HL-60 (cell line): ENCODE results near the gene COL6A3.

Source experiments
- DNase-seq, 2 experiments: peaks; one replicate each; pipeline ENCODE4 v3.0.0-alpha.2; 2010 to 2020; ENCODE audit warnings: low read depth in 1 of 2, low spot score in 1 of 2
- H3K27ac ChIP-seq: fragments of 250-450 bp; sonication (Bioruptor Pico); replicated peaks from 2 replicates; pipeline ENCODE4 v1.5.1; 2020; ENCODE audit warnings: mild to moderate bottlenecking, moderate library complexity
- H3K27me3 ChIP-seq: fragments of 250-450 bp; sonication (Bioruptor Pico); 2 replicates; pipeline ENCODE4 v1.5.1; 2021; ENCODE audit warnings: mild to moderate bottlenecking, moderate library complexity; ENCODE audit not compliant: insufficient read depth, poor library complexity, severe bottlenecking
- H3K4me3 ChIP-seq: replicated peaks from 2 replicates; pipeline ENCODE4 v1.5.1; 2011; ENCODE audit warnings: mild to moderate bottlenecking, control low read depth, low read length; ENCODE audit not compliant: insufficient read depth
- GABPA ChIP-seq: IDR thresholded peaks from 2 replicates; pipeline ENCODE4 v1.6.1; 2012; ENCODE audit warnings: low read depth
- POLR2AphosphoS5 ChIP-seq: IDR thresholded peaks from 2 replicates; pipeline ENCODE4 v1.6.1; 2012; ENCODE audit warnings: low read depth
- SPI1 ChIP-seq: IDR thresholded peaks from 2 replicates; pipeline ENCODE4 v1.6.1; 2012; ENCODE audit warnings: low read depth, mild to moderate bottlenecking, borderline replicate concordance
- TF ChIP-seq, protein P1 (sequence below): IDR thresholded peaks from one replicate; pipeline ENCODE4 v1.5.1; 2011; ENCODE audit warnings: low read length, control low read depth, inconsistent platforms; ENCODE audit not compliant: insufficient read depth
- TF ChIP-seq, protein P2 (sequence below): IDR thresholded peaks from 2 replicates; pipeline ENCODE4 v1.6.1; 2012; ENCODE audit warnings: low read depth; ENCODE audit not compliant: insufficient replicate concordance

COL6A3 gene

DNA sequence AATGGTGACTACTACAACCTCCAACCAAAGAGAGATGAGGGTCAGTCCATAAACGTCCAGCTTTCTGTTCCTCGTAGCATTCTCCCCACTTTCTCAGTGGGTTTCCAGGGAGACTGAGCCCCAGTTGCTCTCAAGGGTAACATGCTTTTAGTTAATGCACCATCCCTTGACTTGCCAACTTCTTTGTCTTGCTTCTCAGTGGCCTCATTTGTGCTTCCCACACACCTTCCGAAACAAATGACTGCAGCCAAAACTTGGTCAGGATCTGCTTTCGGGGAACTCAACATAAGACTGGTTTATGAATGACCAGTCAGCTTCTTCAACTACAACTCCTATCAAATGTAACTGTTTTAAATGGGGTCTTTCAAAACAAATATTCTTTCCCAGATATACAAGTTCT lies 94.1 kb downstream of the COL6A3 start:
- Histone ChIP-seq H3K4me3 (no peak overlapping the region), H3K27me3 (no peaks in the 10 kb centered on the region), H3K27ac (no peak overlapping the region)
- TF ChIP-seq, protein P1, sequence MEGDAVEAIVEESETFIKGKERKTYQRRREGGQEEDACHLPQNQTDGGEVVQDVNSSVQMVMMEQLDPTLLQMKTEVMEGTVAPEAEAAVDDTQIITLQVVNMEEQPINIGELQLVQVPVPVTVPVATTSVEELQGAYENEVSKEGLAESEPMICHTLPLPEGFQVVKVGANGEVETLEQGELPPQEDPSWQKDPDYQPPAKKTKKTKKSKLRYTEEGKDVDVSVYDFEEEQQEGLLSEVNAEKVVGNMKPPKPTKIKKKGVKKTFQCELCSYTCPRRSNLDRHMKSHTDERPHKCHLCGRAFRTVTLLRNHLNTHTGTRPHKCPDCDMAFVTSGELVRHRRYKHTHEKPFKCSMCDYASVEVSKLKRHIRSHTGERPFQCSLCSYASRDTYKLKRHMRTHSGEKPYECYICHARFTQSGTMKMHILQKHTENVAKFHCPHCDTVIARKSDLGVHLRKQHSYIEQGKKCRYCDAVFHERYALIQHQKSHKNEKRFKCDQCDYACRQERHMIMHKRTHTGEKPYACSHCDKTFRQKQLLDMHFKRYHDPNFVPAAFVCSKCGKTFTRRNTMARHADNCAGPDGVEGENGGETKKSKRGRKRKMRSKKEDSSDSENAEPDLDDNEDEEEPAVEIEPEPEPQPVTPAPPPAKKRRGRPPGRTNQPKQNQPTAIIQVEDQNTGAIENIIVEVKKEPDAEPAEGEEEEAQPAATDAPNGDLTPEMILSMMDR: no peak
- TF ChIP-seq SPI1: no peak
- TF ChIP-seq, protein P2, sequence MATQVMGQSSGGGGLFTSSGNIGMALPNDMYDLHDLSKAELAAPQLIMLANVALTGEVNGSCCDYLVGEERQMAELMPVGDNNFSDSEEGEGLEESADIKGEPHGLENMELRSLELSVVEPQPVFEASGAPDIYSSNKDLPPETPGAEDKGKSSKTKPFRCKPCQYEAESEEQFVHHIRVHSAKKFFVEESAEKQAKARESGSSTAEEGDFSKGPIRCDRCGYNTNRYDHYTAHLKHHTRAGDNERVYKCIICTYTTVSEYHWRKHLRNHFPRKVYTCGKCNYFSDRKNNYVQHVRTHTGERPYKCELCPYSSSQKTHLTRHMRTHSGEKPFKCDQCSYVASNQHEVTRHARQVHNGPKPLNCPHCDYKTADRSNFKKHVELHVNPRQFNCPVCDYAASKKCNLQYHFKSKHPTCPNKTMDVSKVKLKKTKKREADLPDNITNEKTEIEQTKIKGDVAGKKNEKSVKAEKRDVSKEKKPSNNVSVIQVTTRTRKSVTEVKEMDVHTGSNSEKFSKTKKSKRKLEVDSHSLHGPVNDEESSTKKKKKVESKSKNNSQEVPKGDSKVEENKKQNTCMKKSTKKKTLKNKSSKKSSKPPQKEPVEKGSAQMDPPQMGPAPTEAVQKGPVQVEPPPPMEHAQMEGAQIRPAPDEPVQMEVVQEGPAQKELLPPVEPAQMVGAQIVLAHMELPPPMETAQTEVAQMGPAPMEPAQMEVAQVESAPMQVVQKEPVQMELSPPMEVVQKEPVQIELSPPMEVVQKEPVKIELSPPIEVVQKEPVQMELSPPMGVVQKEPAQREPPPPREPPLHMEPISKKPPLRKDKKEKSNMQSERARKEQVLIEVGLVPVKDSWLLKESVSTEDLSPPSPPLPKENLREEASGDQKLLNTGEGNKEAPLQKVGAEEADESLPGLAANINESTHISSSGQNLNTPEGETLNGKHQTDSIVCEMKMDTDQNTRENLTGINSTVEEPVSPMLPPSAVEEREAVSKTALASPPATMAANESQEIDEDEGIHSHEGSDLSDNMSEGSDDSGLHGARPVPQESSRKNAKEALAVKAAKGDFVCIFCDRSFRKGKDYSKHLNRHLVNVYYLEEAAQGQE: no peak
- TF ChIP-seq GABPA: no peak
- no peak for TF ChIP-seq POLR2AphosphoS5
- DNase-seq: no peak

DNA sequence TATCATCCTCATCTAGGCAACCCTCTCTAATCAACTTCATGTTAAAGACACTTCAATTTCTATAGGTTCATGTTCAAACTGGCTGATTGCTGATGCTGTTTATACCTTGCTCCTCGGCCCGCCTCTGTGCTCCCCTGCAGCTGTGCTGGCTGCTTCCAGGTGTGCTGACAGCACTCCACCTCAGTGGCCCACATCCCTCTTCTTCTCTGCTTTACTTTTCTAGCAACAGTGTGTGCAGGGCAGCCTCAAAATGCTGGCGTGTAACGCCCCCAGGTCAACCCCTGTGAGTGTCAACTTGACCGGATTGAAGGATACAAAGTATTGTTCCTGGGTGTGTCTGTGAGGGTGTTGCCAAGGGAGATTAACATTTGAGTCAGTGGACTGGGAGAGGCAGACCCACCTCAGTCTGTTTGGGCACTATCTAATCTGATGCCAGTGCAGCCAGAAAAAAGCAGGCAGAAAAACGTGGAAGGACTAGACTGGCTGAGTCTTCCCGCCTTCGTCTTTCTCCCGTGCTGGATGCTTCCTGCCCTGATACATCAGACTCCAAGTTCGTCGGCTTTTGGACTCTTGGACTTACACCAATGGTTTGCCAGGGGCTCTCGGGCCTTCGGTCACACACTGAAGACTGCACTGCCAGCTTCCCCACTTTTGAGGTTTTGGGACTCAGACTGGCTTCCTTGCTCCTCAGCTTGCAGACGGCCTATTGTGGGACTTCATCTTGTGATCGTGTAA lies 94.7 kb downstream of the COL6A3 start:
- no peak overlapping the region for H3K4me3 ChIP-seq
- DNase-seq: no peak
- H3K27ac ChIP-seq: no peak overlapping the region
- no peaks in the 10 kb centered on the region for H3K27me3 ChIP-seq
- no peak for TF ChIP-seq POLR2AphosphoS5

DNA sequence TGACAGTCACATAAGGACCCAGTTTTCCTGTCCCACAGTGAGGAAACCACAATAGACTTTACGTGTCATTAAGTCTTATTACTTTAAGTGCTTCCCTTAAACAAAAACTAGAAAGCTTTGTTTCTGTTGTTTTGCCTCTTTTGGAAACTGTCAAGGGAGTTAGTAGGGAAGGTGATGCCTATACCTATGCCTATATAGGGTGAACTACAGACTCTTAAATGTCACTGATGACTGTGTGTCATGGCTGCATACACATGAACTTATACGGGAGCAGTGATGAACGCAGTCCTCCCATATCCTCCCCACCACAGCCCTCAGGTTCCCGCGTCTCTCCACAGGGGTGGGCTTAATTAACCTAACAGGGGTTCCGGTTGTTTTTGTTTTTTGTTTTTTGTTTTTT lies 97.6 kb downstream of the COL6A3 start:
- DNase-seq: no peak
- Histone ChIP-seq H3K27me3 (no peaks in the 10 kb centered on the region), H3K4me3 (no peak overlapping the region), H3K27ac (no peak overlapping the region)
- TF ChIP-seq POLR2AphosphoS5 (no peak), GABPA (no peak), SPI1 (no peak)
- TF ChIP-seq, protein P2: no peak
- TF ChIP-seq, protein P1: no peak

DNA sequence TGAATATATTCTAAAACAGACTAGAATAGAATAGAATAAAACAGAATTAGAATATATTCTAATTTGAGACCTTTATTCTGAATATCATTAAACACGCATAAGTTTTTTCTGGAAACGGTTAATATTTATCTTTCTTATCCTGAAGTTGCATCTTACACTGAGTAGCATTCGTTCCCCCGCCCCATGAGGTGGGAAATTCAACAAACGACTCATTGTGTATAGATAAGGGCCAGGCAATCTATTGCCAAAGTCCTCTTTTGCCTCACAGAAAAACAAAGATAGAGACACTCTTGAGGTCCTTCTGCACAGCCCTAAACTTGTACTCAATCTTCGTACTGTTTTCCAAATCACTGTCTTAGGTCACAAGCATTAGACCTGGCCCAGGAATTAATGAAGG lies 98.1 kb downstream of the COL6A3 start:
- DNase-seq: no peak
- Histone ChIP-seq H3K27ac (no peak overlapping the region), H3K4me3 (no peak overlapping the region), H3K27me3 (no peaks in the 10 kb centered on the region)
- TF ChIP-seq, protein P1: no peak
- no peak for TF ChIP-seq SPI1
- TF ChIP-seq, protein P2: no peak
- TF ChIP-seq GABPA: no peak
- TF ChIP-seq POLR2AphosphoS5: no peak
